ENCODE results near the gene ZNF639.

The ZNF639 gene

GRCh38 chr3:179375091-179375999 lies 52.5 kb downstream of the ZNF639 start:
- CTCF ChIA-PET: no interaction called here

GRCh38 chr3:179376474-179376873 lies 53.6 kb downstream of the ZNF639 start:
- Histone ChIP-seq H3K36me3 (ENCODE audit: control insufficient read depth in 2 of 2, insufficient read depth in 1 of 2, low read length in 2 of 2) (peaks cover 7 to 57% of the 10 kb centered on the region in 2 experiments), H3K4me1 (ENCODE audit: control insufficient read depth, insufficient read depth, low read length) (no peaks in the 10 kb centered on the region), H3K9me3 (ENCODE audit: control insufficient read depth, insufficient read depth, low read depth, low read length) (no peaks in the 10 kb centered on the region), H3K4me3 (ENCODE audit: low read depth, low read length) (no peak overlapping the region), H3K27ac (ENCODE audit: extremely low read depth, low read depth, low read length) (no peak overlapping the region)
- CTCF ChIA-PET: no interaction called here
- TF ChIP-seq ZSCAN5A (tag by site-specific recombination; IDR thresholded peaks at IDR 0.05) (no peak), ZNF701 (tag by site-specific recombination; IDR thresholded peaks at IDR 0.05) (no peak), PRDM6 (tag by site-specific recombination; IDR thresholded peaks at IDR 0.05) (no peak), ZNF707 (tag by site-specific recombination; IDR thresholded peaks at IDR 0.05) (no peak), ZNF843 (tag by site-specific recombination; IDR thresholded peaks at IDR 0.05) (no peak), ZNF426 (tag by site-specific recombination; IDR thresholded peaks at IDR 0.05) (no peak), SETDB1 (IDR thresholded peaks at IDR 0.05; ENCODE audit: insufficient read length, low read length) (no peak), ZNF548 (tag by site-specific recombination; IDR thresholded peaks at IDR 0.05) (no peak), ZNF23 (tag by site-specific recombination; IDR thresholded peaks at IDR 0.05; ENCODE audit: borderline replicate concordance) (no peak), ZNF302 (tag by site-specific recombination; IDR thresholded peaks at IDR 0.05; ENCODE audit: low read depth) (no peak), ZNF785 (tag by site-specific recombination; IDR thresholded peaks at IDR 0.05) (no peak), ZNF335 (tag by site-specific recombination; conservative IDR thresholded peaks at IDR 0.05) (no peak)
- POLR2A ChIA-PET: no interaction called here

More at GRCh38 chr3:179375091-179375999, 52.5 kb downstream of the ZNF639 start:
- Histone ChIP-seq H3K4me1 (ENCODE audit: control insufficient read depth, insufficient read depth, low read length) (no peaks in the 10 kb centered on the region), H3K4me3 (ENCODE audit: low read depth, low read length) (no peak overlapping the region), H3K9me3 (ENCODE audit: control insufficient read depth, insufficient read depth, low read depth, low read length) (no peaks in the 10 kb centered on the region), H3K27ac (ENCODE audit: extremely low read depth, low read depth, low read length) (no peak overlapping the region), H3K36me3 (ENCODE audit: control insufficient read depth in 2 of 2, insufficient read depth in 1 of 2, low read length in 2 of 2) (peaks cover 7 to 49% of the 10 kb centered on the region in 2 experiments)
- POLR2A ChIA-PET: no interaction called here
- TF ChIP-seq ZNF10 (tag by site-specific recombination; IDR thresholded peaks at IDR 0.05): no peak
- TF ChIP-seq SP2 (tag by site-specific recombination; IDR thresholded peaks at IDR 0.05): no peak
- no peak for TF ChIP-seq ZNF621 (tag by site-specific recombination; IDR thresholded peaks at IDR 0.05)
- TF ChIP-seq ZNF354C (tag by site-specific recombination; IDR thresholded peaks at IDR 0.05; ENCODE audit: borderline replicate concordance, low read depth): no peak
- no peak for TF ChIP-seq ZNF600 (tag by site-specific recombination; IDR thresholded peaks at IDR 0.05)
- TF ChIP-seq GLI4 (tag by site-specific recombination; IDR thresholded peaks at IDR 0.05): no peak
- no peak for TF ChIP-seq PRDM4 (tag by site-specific recombination; IDR thresholded peaks at IDR 0.05)
- TF ChIP-seq ZNF513 (tag by site-specific recombination; IDR thresholded peaks at IDR 0.05): no peak
- TF ChIP-seq ZNF157 (tag by site-specific recombination; IDR thresholded peaks at IDR 0.05): no peak
- no peak for TF ChIP-seq SP7 (tag by site-specific recombination; IDR thresholded peaks at IDR 0.05)
- no peak for TF ChIP-seq ZNF544 (tag by site-specific recombination; IDR thresholded peaks at IDR 0.05)
- no peak for TF ChIP-seq EGR2 (tag by site-specific recombination; IDR thresholded peaks at IDR 0.05; ENCODE audit: low read depth)
- TF ChIP-seq ZNF548 (tag by site-specific recombination; IDR thresholded peaks at IDR 0.05): no peak

Data from HEK293 (cell line).